ENCODE measurements around the gene IFNA4.
"Not testable (repeated sequence)": the region's sequence is repeated elsewhere in the genome, so short reads cannot be mapped to it uniquely, and the experiment has no call there.

The IFNA4 gene

GRCh38 chr9:21205204-21205603 is 17.8 kb upstream of the IFNA4 start:
- no peaks in the 10 kb centered on the region for H3K27me3 ChIP-seq (ENCODE audit: control insufficient read depth, insufficient read depth, low read length)

GRCh38 chr9:21202105-21202504 is 14.7 kb upstream of the IFNA4 start, which contains the start of gene IFNA7:
TSS of gene IFNA7 (minus strand) at chr9:21202205. CDS start at chr9:21202165, 40 bp downstream.
- H3K27me3 ChIP-seq (ENCODE audit: control insufficient read depth, insufficient read depth, low read length); H3K4me3 ChIP-seq (ENCODE audit: low read length); H3K9ac ChIP-seq (ENCODE audit: low read length); H3K36me3 ChIP-seq (ENCODE audit: control insufficient read depth, insufficient read depth, low read length); H3K4me1 ChIP-seq (ENCODE audit: control insufficient read depth, insufficient read depth, low read length); H3K9me3 ChIP-seq (ENCODE audit: control insufficient read depth, low read length): not testable (repeated sequence)

More at GRCh38 chr9:21205204-21205603, 17.8 kb upstream of the IFNA4 start:
- Histone ChIP-seq H3K9me3 (ENCODE audit: control insufficient read depth, low read length) (no peaks in the 10 kb centered on the region), H3K9ac (ENCODE audit: low read length) (no peak overlapping the region), H3K36me3 (ENCODE audit: control insufficient read depth, insufficient read depth, low read length) (no peaks in the 10 kb centered on the region), H3K4me1 (ENCODE audit: control insufficient read depth, insufficient read depth, low read length) (no peaks in the 10 kb centered on the region), H3K4me3 (ENCODE audit: low read length) (no peak overlapping the region)

- H3K9ac ChIP-seq (ENCODE audit: low read length); H3K9me3 ChIP-seq (ENCODE audit: control insufficient read depth, low read length); H3K4me3 ChIP-seq (ENCODE audit: low read length); H3K4me1 ChIP-seq (ENCODE audit: control insufficient read depth, insufficient read depth, low read length); H3K36me3 ChIP-seq (ENCODE audit: control insufficient read depth, insufficient read depth, low read length); H3K27me3 ChIP-seq (ENCODE audit: control insufficient read depth, insufficient read depth, low read length): not testable (repeated sequence)
Measured at GRCh38 chr9:21194867-21195776, 7.7 kb upstream of the IFNA4 start.

GRCh38 chr9:21182810-21183736 is 4.3 kb downstream of the IFNA4 start:
- H3K4me3 ChIP-seq (ENCODE audit: low read length) = not testable (repeated sequence)

GRCh38 chr9:21174671-21175070 is 12.7 kb downstream of the IFNA4 start:
- Histone ChIP-seq H3K9me3 (ENCODE audit: control insufficient read depth, low read length) (no peaks in the 10 kb centered on the region), H3K4me1 (ENCODE audit: control insufficient read depth, insufficient read depth, low read length) (no peaks in the 10 kb centered on the region), H3K27me3 (ENCODE audit: control insufficient read depth, insufficient read depth, low read length) (no peaks in the 10 kb centered on the region), H3K9ac (ENCODE audit: low read length) (no peak overlapping the region), H3K36me3 (ENCODE audit: control insufficient read depth, insufficient read depth, low read length) (no peaks in the 10 kb centered on the region), H3K4me3 (ENCODE audit: low read length) (no peak overlapping the region)

More at GRCh38 chr9:21182810-21183736, 4.3 kb downstream of the IFNA4 start:
- not testable (repeated sequence) for H3K27me3 ChIP-seq (ENCODE audit: control insufficient read depth, insufficient read depth, low read length); H3K4me1 ChIP-seq (ENCODE audit: control insufficient read depth, insufficient read depth, low read length); H3K36me3 ChIP-seq (ENCODE audit: control insufficient read depth, insufficient read depth, low read length); H3K9me3 ChIP-seq (ENCODE audit: control insufficient read depth, low read length); H3K9ac ChIP-seq (ENCODE audit: low read length)

- no peak overlapping the region for H3K4me3 ChIP-seq (ENCODE audit: low read length)
- no peaks in the 10 kb centered on the region for H3K4me1 ChIP-seq (ENCODE audit: control insufficient read depth, insufficient read depth, low read length)
- no peaks in the 10 kb centered on the region for H3K9me3 ChIP-seq (ENCODE audit: control insufficient read depth, low read length)
- no peak overlapping the region for H3K9ac ChIP-seq (ENCODE audit: low read length)
- no peaks in the 10 kb centered on the region for H3K36me3 ChIP-seq (ENCODE audit: control insufficient read depth, insufficient read depth, low read length)
- H3K27me3 ChIP-seq (ENCODE audit: control insufficient read depth, insufficient read depth, low read length) = no peaks in the 10 kb centered on the region
Measured at GRCh38 chr9:21172156-21172555, 15.2 kb downstream of the IFNA4 start.

DNA sequence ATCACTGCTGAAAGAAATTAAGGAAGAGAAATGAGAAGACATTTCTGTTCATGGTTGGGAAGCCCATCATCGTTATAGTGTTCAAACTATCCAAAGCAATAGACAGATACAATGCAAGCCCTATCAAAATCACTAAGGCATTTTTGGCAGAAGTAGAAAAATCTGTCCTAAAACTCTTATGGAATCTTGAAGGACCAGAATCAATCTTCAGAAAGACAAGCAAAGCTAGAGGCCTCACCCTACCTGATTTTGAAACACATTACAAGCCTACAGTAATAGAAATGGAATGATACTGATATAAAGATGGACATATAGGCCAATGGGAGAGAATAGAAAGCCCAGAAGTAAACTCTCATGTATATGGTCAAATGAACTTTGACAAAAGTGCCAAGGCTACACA is 16.0 kb downstream of the IFNA4 start:
- H3K36me3 ChIP-seq (ENCODE audit: control insufficient read depth, insufficient read depth, low read length) = no peaks in the 10 kb centered on the region
- no peaks in the 10 kb centered on the region for H3K4me1 ChIP-seq (ENCODE audit: control insufficient read depth, insufficient read depth, low read length)
- H3K4me3 ChIP-seq (ENCODE audit: low read length) = no peak overlapping the region
- H3K9ac ChIP-seq (ENCODE audit: low read length) = no peak overlapping the region
- H3K27me3 ChIP-seq (ENCODE audit: control insufficient read depth, insufficient read depth, low read length) = no peaks in the 10 kb centered on the region
- no peaks in the 10 kb centered on the region for H3K9me3 ChIP-seq (ENCODE audit: control insufficient read depth, low read length)

GRCh38 chr9:21166560-21166959 is 20.8 kb downstream of the IFNA4 start, which contains the start of gene IFNA21:
TSS of gene IFNA21 (minus strand) at chr9:21166660. CDS start at chr9:21166612, 48 bp downstream.
- H3K36me3 ChIP-seq (ENCODE audit: control insufficient read depth, insufficient read depth, low read length); H3K9me3 ChIP-seq (ENCODE audit: control insufficient read depth, low read length); H3K4me3 ChIP-seq (ENCODE audit: low read length); H3K9ac ChIP-seq (ENCODE audit: low read length); H3K4me1 ChIP-seq (ENCODE audit: control insufficient read depth, insufficient read depth, low read length); H3K27me3 ChIP-seq (ENCODE audit: control insufficient read depth, insufficient read depth, low read length): not testable (repeated sequence)

DNA sequence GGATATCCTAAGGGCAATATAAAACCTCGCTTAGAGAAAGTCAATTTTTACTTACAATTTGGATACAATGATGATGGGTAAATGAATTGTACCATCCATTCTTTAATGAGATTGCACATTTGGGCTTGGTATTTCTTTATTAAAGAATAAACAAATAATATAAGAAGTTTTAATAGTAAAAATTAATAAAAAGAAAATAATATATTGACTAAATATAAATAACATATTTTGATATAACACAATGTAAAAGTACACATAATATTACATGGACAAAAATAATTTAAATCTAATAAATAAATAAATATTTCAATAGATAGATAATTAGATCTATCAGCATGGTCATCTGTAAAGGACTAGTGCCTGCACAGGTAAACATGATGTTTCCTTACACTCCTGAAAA is 21.9 kb downstream of the IFNA4 start:
- H3K4me3 ChIP-seq (ENCODE audit: low read length) = no peak overlapping the region

DNA sequence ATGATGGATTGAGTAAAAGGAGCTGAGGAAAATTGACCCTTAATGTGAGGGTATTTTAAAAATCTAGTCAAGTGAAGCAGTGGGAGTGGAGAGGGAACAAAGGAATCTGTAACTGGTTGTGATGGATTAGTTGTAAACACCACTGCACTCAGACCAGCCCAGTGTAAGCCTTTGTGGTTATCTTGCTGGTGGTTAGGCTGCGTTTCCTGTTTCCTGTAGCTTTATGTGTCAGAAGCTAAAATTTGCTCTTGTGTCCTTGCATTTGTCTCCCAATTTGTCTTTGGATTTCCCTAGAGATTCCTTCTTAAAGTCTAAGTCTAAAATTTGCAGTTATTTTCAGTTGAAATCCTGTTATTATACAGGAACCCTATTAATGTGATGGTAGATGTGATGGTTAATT is 27.2 kb downstream of the IFNA4 start:
- H3K27me3 ChIP-seq (ENCODE audit: control insufficient read depth, insufficient read depth, low read length) = no peaks in the 10 kb centered on the region
- no peak overlapping the region for H3K9ac ChIP-seq (ENCODE audit: low read length)
- H3K36me3 ChIP-seq (ENCODE audit: control insufficient read depth, insufficient read depth, low read length) = no peaks in the 10 kb centered on the region
- H3K4me3 ChIP-seq (ENCODE audit: low read length) = no peak overlapping the region
- H3K9me3 ChIP-seq (ENCODE audit: control insufficient read depth, low read length) = no peaks in the 10 kb centered on the region
- no peaks in the 10 kb centered on the region for H3K4me1 ChIP-seq (ENCODE audit: control insufficient read depth, insufficient read depth, low read length)

More for the DNA sequence above, 21.9 kb downstream of the IFNA4 start:
- H3K9me3 ChIP-seq (ENCODE audit: control insufficient read depth, low read length) = no peaks in the 10 kb centered on the region
- H3K4me1 ChIP-seq (ENCODE audit: control insufficient read depth, insufficient read depth, low read length) = no peaks in the 10 kb centered on the region
- H3K27me3 ChIP-seq (ENCODE audit: control insufficient read depth, insufficient read depth, low read length) = no peaks in the 10 kb centered on the region
- no peaks in the 10 kb centered on the region for H3K36me3 ChIP-seq (ENCODE audit: control insufficient read depth, insufficient read depth, low read length)
- no peak overlapping the region for H3K9ac ChIP-seq (ENCODE audit: low read length)

GRCh38 chr9:21155501-21155900 is 31.9 kb downstream of the IFNA4 start:
- no peaks in the 10 kb centered on the region for H3K36me3 ChIP-seq (ENCODE audit: control insufficient read depth, insufficient read depth, low read length)
- no peak overlapping the region for H3K9ac ChIP-seq (ENCODE audit: low read length)
- no peak overlapping the region for H3K4me3 ChIP-seq (ENCODE audit: low read length)
- H3K9me3 ChIP-seq (ENCODE audit: control insufficient read depth, low read length) = no peaks in the 10 kb centered on the region
- no peaks in the 10 kb centered on the region for H3K27me3 ChIP-seq (ENCODE audit: control insufficient read depth, insufficient read depth, low read length)
- no peaks in the 10 kb centered on the region for H3K4me1 ChIP-seq (ENCODE audit: control insufficient read depth, insufficient read depth, low read length)

All from mucosa of stomach (tissue), 1 donor.